Sigmoid colon (tissue), 7 donors: ENCODE results near the gene FLNC. TPM values are rescaled to one million over a fixed set of nuclear protein-coding genes. Genes with fewer than 3 reads are reported as not detected.
A peak's percentile ranks its signal among the peaks of the same experiment; 100 is the strongest.

Experiments used
- DNase-seq: peaks from one replicate; pipeline ENCODE4 v3.0.0-alpha.2; 2019
- H3K27ac ChIP-seq, 4 donors: fragments of 200-600 bp; sonication (generic); one replicate each; pipeline ENCODE4 v1.5.1; 2016 to 2019; ENCODE audit warnings: mild to moderate bottlenecking in 1 of 4
- H3K27me3 ChIP-seq, 3 donors: fragments of 200-600 bp; sonication (generic); one replicate each; pipeline ENCODE4 v1.5.1; 2019; ENCODE audit warnings: mild to moderate bottlenecking in 1 of 3
- H3K36me3 ChIP-seq, 4 donors: fragments of 200-600 bp; sonication (generic); one replicate each; pipeline ENCODE4 v1.5.1; 2016 to 2019
- H3K4me1 ChIP-seq, 4 donors: fragments of 200-600 bp; sonication (generic); one replicate each; pipeline ENCODE4 v1.5.1; 2017 to 2019
- H3K4me3 ChIP-seq, 4 donors: fragments of 200-600 bp; sonication (generic); one replicate each; pipeline ENCODE4 v1.5.1; 2017 to 2019; ENCODE audit warnings: mild to moderate bottlenecking in 2 of 4, moderate library complexity in 1 of 4
- H3K9me3 ChIP-seq, 4 donors: fragments of 200-600 bp in 3 of 4; sonication (generic) in 3 of 4; one replicate each; pipeline versions ENCODE4 v1.5.1 to v1.6.1; 2013 to 2019
- CTCF ChIP-seq, 4 experiments: fragments of 450-650 bp in 3 of 4; fragments of 200-600 bp in 1 of 4; IDR thresholded peaks; one replicate each; pipeline ENCODE4 v1.5.1; 2016 to 2019; ENCODE audit warnings: antibody characterized with exemption in 4 of 4, mild to moderate bottlenecking in 3 of 4, moderate library complexity in 2 of 4
- EP300 ChIP-seq, 4 donors: sonication (generic); formaldehyde crosslinking; IDR thresholded peaks; one replicate each; pipeline ENCODE4 v1.6.1; 2017; ENCODE audit warnings: antibody characterized with exemption in 4 of 4
- POLR2A ChIP-seq, 2 donors: fragments of 450-650 bp; IDR thresholded peaks; one replicate each; pipeline ENCODE4 v1.6.1; 2016; ENCODE audit warnings: antibody characterized with exemption in 2 of 2, mild to moderate bottlenecking in 2 of 2, moderate library complexity in 2 of 2
- POLR2AphosphoS5 ChIP-seq, 4 donors: sonication (generic); formaldehyde crosslinking; IDR thresholded peaks; one replicate each; pipeline ENCODE4 v1.6.1; 2017; ENCODE audit warnings: antibody characterized with exemption in 4 of 4
- WGBS, 2 donors: extraction: QIAGEN DNeasy Blood & Tissue Kit; methylation state at CpG; one replicate each; pipeline ENCODE4 v1.1.7; 2013; 5-methylcytosine and 5-hydroxymethylcytosine counted together
- intact Hi-C: fragments of 100-400 bp; cut with DNase I; formaldehyde crosslinking; loops from one replicate; pipeline ENCODE4 v1.15.1; 2023
- polyA plus RNA-seq, 3 donors: library from polyadenylated mRNA; stranded (reverse); fragments of 200-250 nt; gene quantifications; one replicate each; pipeline ENCODE4 v1.2.3, GENCODE V29; 2013
- total RNA-seq, 4 donors: library from RNA; depleted of rRNA; stranded (reverse); fragments of >200 nt; gene quantifications; one replicate each; pipeline ENCODE4 v1.1.0, GENCODE V29; 2016
- donor health status: healthy with polysubstance abuse.
- donor health status: Bipolar disorder and iron deficiency.
- donor health status: healthy.

Gene FLNC
- total and polyA plus RNA-seq, 7 donors, result 0.69 to 489 (median 95.3) TPM

- intact Hi-C loops, result loop anchor here (2.0 to 5.0 kb wide), 3 partner anchors 144 to 405 kb away; partner anchors contain the start of genes CALU and METTL2B
These were observed 51.4 kb downstream of the FLNC start for GRCh38 chr7:128881458-128882125.

GRCh38 chr7:128882134-128882533 lies 51.9 kb downstream of the FLNC start:
- no peak for DNase-seq
- Histone ChIP-seq H3K4me3 (no peak overlapping the region), H3K9me3 (no peaks in the 10 kb centered on the region), H3K27me3 (peaks cover 0 to 4% (median 0%) of the 10 kb centered on the region in 3 donors), H3K36me3 (no peaks in the 10 kb centered on the region), H3K27ac (no peak overlapping the region), H3K4me1 (peaks cover 0 to 9% (median 3%) of the 10 kb centered on the region in 4 donors)
- TF ChIP-seq POLR2AphosphoS5 (IDR thresholded peaks at IDR 0.05) (no peak), CTCF (IDR thresholded peaks at IDR 0.05) (no peak), EP300 (IDR thresholded peaks at IDR 0.05) (no peak), POLR2A (IDR thresholded peaks at IDR 0.05) (no peak)
- intact Hi-C loops, result loop anchor here (2.0 to 5.0 kb wide), 3 partner anchors 145 to 405 kb away; partner anchors contain the start of genes CALU and METTL2B
- WGBS, 2 donors, result 87 to 93% methylated on average over 8 of the region's 8 CpGs

More at GRCh38 chr7:128881458-128882125, 51.4 kb downstream of the FLNC start:
- H3K27ac ChIP-seq, result no peak overlapping the region
- TF ChIP-seq POLR2A (IDR thresholded peaks at IDR 0.05), result no peak
- no peak for TF ChIP-seq POLR2AphosphoS5 (IDR thresholded peaks at IDR 0.05)
- TF ChIP-seq EP300 (IDR thresholded peaks at IDR 0.05), result no peak
- TF ChIP-seq CTCF (IDR thresholded peaks at IDR 0.05), result no peak
- no peak for DNase-seq
- H3K9me3 ChIP-seq, result no peaks in the 10 kb centered on the region
- WGBS, 2 donors, result 88 to 90% methylated on average over 10 of the region's 10 CpGs
- H3K36me3 ChIP-seq, result no peaks in the 10 kb centered on the region
- peaks cover 0 to 2% (median 0%) of the 10 kb centered on the region in 3 donors for H3K27me3 ChIP-seq
- H3K4me1 ChIP-seq, result peaks cover 0 to 9% (median 3%) of the 10 kb centered on the region in 4 donors
- H3K4me3 ChIP-seq, result no peak overlapping the region

GRCh38 chr7:128883622-128884448 lies 53.6 kb downstream of the FLNC start:
- intact Hi-C loops, result loop anchor here (2.0 to 5.0 kb wide), 3 partner anchors 147 to 407 kb away; partner anchors contain the start of genes CALU and METTL2B
- H3K27me3 ChIP-seq, result peaks cover 0 to 10% (median 0%) of the 10 kb centered on the region in 3 donors
- no peaks in the 10 kb centered on the region for H3K9me3 ChIP-seq
- H3K36me3 ChIP-seq, result no peaks in the 10 kb centered on the region
- TF ChIP-seq EP300 (IDR thresholded peaks at IDR 0.05) (no peak), POLR2AphosphoS5 (IDR thresholded peaks at IDR 0.05) (no peak), POLR2A (IDR thresholded peaks at IDR 0.05) (no peak), CTCF (IDR thresholded peaks at IDR 0.05) (peak; percentile 83 to 97 (median 89))
- no peak overlapping the region for H3K4me3 ChIP-seq
- WGBS, 2 donors, result 39 to 44% methylated on average over 19 of the region's 19 CpGs
- H3K4me1 ChIP-seq, result peaks cover 0 to 9% (median 3%) of the 10 kb centered on the region in 4 donors
- DNase-seq, result peak; percentile 88
- no peak overlapping the region for H3K27ac ChIP-seq

GRCh38 chr7:128884561-128885369 lies 54.6 kb downstream of the FLNC start:
- H3K27ac ChIP-seq, result no peak overlapping the region
- H3K36me3 ChIP-seq, result no peaks in the 10 kb centered on the region
- WGBS, 2 donors, result 84 to 89% methylated on average over 26 of the region's 26 CpGs
- H3K9me3 ChIP-seq, result no peaks in the 10 kb centered on the region
- TF ChIP-seq EP300 (IDR thresholded peaks at IDR 0.05) (no peak), POLR2A (IDR thresholded peaks at IDR 0.05) (no peak), POLR2AphosphoS5 (IDR thresholded peaks at IDR 0.05) (no peak), CTCF (IDR thresholded peaks at IDR 0.05) (no peak)
- peaks cover 0 to 12% (median 0%) of the 10 kb centered on the region in 3 donors for H3K27me3 ChIP-seq
- DNase-seq, result no peak
- intact Hi-C loops, result loop anchor here (5.0 kb wide), 1 partner anchor 147 kb away; the partner anchor contains the start of gene CALU
- peaks cover 0 to 7% (median 3%) of the 10 kb centered on the region in 4 donors for H3K4me1 ChIP-seq
- H3K4me3 ChIP-seq, result no peak overlapping the region
